Measurements from ENCODE around the gene LFNG.
"Not testable (repeated sequence)": the region's sequence is repeated elsewhere in the genome, so short reads cannot be mapped to it uniquely, and the experiment has no call there.

GRCh38 chr7:2563955-2564354 is 44.4 kb downstream of the LFNG start:
- TF ChIP-seq CTCF, EP300 (IDR thresholded peaks at IDR 0.05): not testable (repeated sequence)
